Natural killer cell treated with Interleukin-12 subunit alpha and Interleukin-12 subunit beta and Interleukin-15 and Interleukin-18, amount 100 ng/mL, for 72 hours (primary cell): Measurements from ENCODE around the gene CAPN5. TPM values are rescaled to one million over a fixed set of nuclear protein-coding genes. Genes with fewer than 3 reads are reported as not detected.
A peak's percentile ranks its signal among the peaks of the same experiment; 100 is the strongest.
"Not testable (repeated sequence)": the region's sequence is repeated elsewhere in the genome, so short reads cannot be mapped to it uniquely, and the experiment has no call there.

Experiments
- ATAC-seq, 2 donors: fragments of 150-1000 bp; cut with Tn5 transposase in 1 of 2; sonication (Bioruptor Pico), chemical (Tn5 transposase) in 1 of 2; 2 replicates each; pipeline ENCODE4 v1.10.0; 2021
- DNase-seq: peaks from one replicate; pipeline ENCODE4 v3.0.0; 2022; ENCODE audit warnings: low spot score
- H3K27ac Mint-ChIP-seq, 2 donors: 1 replicate in 1 of 2; 2 replicates in 1 of 2; pipeline ENCODE4 v1.8.0; 2022; ENCODE audit warnings: mixed read lengths in 2 of 2, mild to moderate bottlenecking in 1 of 2, moderate library complexity in 1 of 2
- H3K27me3 Mint-ChIP-seq, 2 donors: 1 replicate in 1 of 2; 2 replicates in 1 of 2; pipeline ENCODE4 v1.8.0; 2022; ENCODE audit warnings: mixed read lengths in 2 of 2
- H3K36me3 Mint-ChIP-seq: one replicate; pipeline ENCODE4 v1.8.0; 2022; ENCODE audit warnings: mixed read lengths
- H3K4me1 Mint-ChIP-seq, 2 donors: 1 replicate in 1 of 2; 2 replicates in 1 of 2; pipeline ENCODE4 v1.8.0; 2022; ENCODE audit warnings: low read depth in 2 of 2, mixed read lengths in 2 of 2, mild to moderate bottlenecking in 1 of 2
- H3K4me3 Mint-ChIP-seq: one replicate; pipeline ENCODE4 v1.8.0; 2022; ENCODE audit warnings: mixed read lengths
- H3K9me3 Mint-ChIP-seq: 2 replicates; pipeline ENCODE4 v1.8.0; 2022; ENCODE audit warnings: mixed read lengths
- total RNA-seq, 2 donors: library from RNA; stranded (reverse); gene quantifications; one replicate each; pipeline ENCODE4 v1.2.3, GENCODE V29; 2022

Gene CAPN5
- total RNA-seq, 2 donors from 2014 or later: 2.5 to 2.7 TPM

DNA sequence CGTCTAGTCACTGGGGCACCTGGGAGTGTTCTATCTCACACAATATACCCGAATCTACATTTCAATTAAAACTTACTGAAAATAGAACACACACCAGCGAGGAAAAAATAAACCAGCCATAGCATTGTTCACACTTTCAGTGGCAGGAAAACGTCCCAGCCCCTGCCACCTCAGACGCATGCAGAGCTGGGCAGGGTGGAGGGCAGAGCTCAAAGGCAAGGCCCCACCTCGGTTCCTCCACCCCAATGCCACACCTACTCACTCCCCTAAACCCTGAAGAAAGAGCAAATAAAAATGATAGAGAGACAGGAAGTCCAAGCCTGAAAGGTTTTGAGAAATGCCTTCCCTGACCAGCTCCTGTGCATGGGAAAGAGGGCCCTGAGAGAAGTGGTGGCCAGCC lies 17.7 kb upstream of the CAPN5 start:
- Mint-ChIP-seq H3K36me3 (no peaks in the 10 kb centered on the region), H3K9me3 (no peaks in the 10 kb centered on the region), H3K4me1 (peaks cover 9 to 17% of the 10 kb centered on the region in 2 donors), H3K4me3 (no peak overlapping the region), H3K27ac (peak overlapping the region in 1 of 2 donors; percentile 50), H3K27me3 (peaks cover 13 to 24% of the 10 kb centered on the region in 2 donors)
- DNase-seq (no peak), ATAC-seq (no peak)

- DNase-seq: no peak
- peaks cover 6 to 11% of the 10 kb centered on the region in 2 donors for H3K4me1 Mint-ChIP-seq
- H3K27ac Mint-ChIP-seq: no peak overlapping the region
- no peaks in the 10 kb centered on the region for H3K36me3 Mint-ChIP-seq
- H3K27me3 Mint-ChIP-seq: peaks cover 5 to 10% of the 10 kb centered on the region in 2 donors
- no peak overlapping the region for H3K4me3 Mint-ChIP-seq
- H3K9me3 Mint-ChIP-seq: no peaks in the 10 kb centered on the region
- no peak for ATAC-seq
These were observed 15.3 kb upstream of the CAPN5 start for GRCh38 chr11:77051511-77051910.

GRCh38 chr11:77052518-77052917 lies 14.3 kb upstream of the CAPN5 start:
- peaks cover 2 to 4% of the 10 kb centered on the region in 2 donors for H3K4me1 Mint-ChIP-seq
- no peak for ATAC-seq
- DNase-seq: no peak
- no peaks in the 10 kb centered on the region for H3K9me3 Mint-ChIP-seq
- peaks cover 7 to 8% of the 10 kb centered on the region in 2 donors for H3K27me3 Mint-ChIP-seq
- no peaks in the 10 kb centered on the region for H3K36me3 Mint-ChIP-seq
- H3K27ac Mint-ChIP-seq: no peak overlapping the region
- H3K4me3 Mint-ChIP-seq: no peak overlapping the region

DNA sequence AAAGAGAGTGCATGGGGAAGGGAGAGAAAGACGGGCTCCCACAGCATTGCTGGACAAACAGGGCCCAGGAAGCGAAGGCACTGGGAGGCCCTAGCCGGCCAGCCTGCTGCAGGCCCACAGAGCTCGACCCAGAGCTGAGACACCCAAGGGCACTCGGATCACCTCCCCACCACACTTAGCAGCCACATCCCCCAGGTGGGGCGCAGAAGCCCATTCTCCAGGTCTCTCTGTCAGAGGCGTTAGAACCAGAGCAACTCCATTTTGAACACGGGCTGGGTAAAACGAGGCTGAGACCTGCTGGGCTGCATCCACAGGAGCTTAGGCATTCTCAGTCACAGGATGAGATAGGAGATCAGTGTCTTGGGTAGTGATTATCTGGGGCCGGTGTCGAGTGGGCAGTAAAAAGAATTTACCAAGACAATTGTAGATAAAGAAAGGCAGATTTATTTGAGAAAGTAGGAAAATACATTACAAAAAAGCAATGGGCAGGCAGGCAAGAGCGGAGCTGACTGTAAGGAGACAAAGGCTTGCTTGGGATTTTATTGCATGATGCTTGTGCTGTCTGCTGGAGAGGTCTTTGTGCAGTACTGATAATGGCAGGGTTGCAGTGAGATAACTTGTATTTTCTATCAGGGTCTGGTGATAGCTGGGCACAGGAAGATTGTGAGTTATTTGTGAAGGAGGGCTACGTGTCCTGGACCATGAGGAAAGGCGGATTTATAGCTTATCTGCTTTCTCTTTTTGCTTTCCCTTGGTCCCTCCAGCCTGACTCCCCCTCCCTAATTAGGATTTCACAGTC lies 13.4 kb upstream of the CAPN5 start:
- Mint-ChIP-seq H3K4me3 (no peak overlapping the region), H3K9me3 (no peaks in the 10 kb centered on the region), H3K4me1 (peaks cover 2 to 4% of the 10 kb centered on the region in 2 donors), H3K36me3 (no peaks in the 10 kb centered on the region), H3K27ac (no peak overlapping the region), H3K27me3 (peaks cover 7 to 8% of the 10 kb centered on the region in 2 donors)
- no peak for ATAC-seq
- no peak for DNase-seq

GRCh38 chr11:77054084-77054483 lies 12.7 kb upstream of the CAPN5 start:
- Mint-ChIP-seq H3K36me3 (no peaks in the 10 kb centered on the region), H3K27me3 (peaks cover 7 to 8% of the 10 kb centered on the region in 2 donors), H3K4me3 (no peak overlapping the region), H3K4me1 (peaks cover under 1% of the 10 kb centered on the region in 2 donors), H3K27ac (no peak overlapping the region), H3K9me3 (no peaks in the 10 kb centered on the region)
- no peak for DNase-seq
- ATAC-seq: no peak

DNA sequence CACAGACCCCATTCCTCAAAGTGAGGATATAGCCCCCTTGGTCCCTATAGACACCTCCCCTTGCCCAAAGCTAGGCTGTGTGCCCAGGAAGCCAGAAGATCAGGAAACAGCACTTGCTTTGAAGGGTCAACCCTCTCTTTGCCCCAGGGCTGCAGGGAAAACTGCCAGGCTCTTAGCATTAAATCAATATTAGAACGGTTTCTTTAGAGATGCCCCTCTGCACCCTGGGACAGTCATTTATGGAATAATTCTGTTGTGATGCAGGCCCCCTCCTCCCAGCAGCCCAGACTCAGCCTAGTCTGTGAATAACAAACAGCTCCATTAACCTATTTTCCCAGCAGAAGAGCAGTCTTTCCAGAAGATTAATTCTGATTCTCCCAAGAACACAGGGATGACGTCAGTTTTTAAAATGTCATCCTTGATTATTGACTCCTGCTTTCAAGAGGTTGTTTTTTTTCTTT lies 11.6 kb upstream of the CAPN5 start:
- no peaks in the 10 kb centered on the region for H3K4me1 Mint-ChIP-seq
- peak overlapping the region in 1 of 2 donors; percentile 39 for H3K27ac Mint-ChIP-seq
- peaks cover 7 to 8% of the 10 kb centered on the region in 2 donors for H3K27me3 Mint-ChIP-seq
- ATAC-seq (no peak), DNase-seq (no peak)
- H3K4me3 Mint-ChIP-seq: no peak overlapping the region
- H3K36me3 Mint-ChIP-seq: no peaks in the 10 kb centered on the region
- no peaks in the 10 kb centered on the region for H3K9me3 Mint-ChIP-seq

GRCh38 chr11:77055913-77056312 lies 10.9 kb upstream of the CAPN5 start:
- no peaks in the 10 kb centered on the region for H3K4me1 Mint-ChIP-seq
- H3K27ac Mint-ChIP-seq: no peak overlapping the region
- no peaks in the 10 kb centered on the region for H3K9me3 Mint-ChIP-seq
- H3K4me3 Mint-ChIP-seq: no peak overlapping the region
- ATAC-seq (peak in 1 of 2 donors; percentile 20), DNase-seq (no peak)
- no peaks in the 10 kb centered on the region for H3K36me3 Mint-ChIP-seq
- peaks cover 7 to 8% of the 10 kb centered on the region in 2 donors for H3K27me3 Mint-ChIP-seq

DNA sequence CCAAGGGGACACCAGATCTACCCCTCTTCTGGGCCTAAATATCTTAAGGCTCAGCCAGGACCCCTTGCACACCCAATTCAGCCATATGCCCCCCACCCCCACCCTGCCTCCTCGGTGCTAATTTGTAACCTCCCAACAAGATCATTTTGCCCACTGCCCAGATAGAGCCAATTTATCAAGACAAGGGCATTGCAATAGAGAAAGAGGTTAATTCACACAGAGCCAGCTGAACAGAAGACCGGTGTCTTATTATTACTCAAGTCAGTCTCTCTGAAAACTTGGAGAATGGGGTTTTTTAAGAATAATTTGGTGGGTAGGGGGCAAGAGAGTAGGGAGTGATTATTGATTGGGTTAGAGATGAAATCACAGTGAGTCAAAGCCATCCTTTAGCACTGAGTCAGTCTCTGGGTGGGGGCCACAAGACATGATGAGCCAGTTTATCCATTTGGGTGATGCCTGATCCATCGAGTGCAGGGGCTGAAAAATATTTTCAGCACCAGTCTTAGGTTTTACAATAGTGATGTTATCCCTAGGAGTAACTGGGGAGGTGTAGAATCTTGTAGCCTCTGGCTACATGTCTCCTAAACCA lies 9.9 kb upstream of the CAPN5 start:
- peaks cover under 1% of the 10 kb centered on the region for H3K36me3 Mint-ChIP-seq
- ATAC-seq: no peak
- no peak for DNase-seq
- peaks cover 7 to 8% of the 10 kb centered on the region in 2 donors for H3K27me3 Mint-ChIP-seq
- no peaks in the 10 kb centered on the region for H3K9me3 Mint-ChIP-seq
- H3K4me3 Mint-ChIP-seq: no peak overlapping the region
- no peaks in the 10 kb centered on the region for H3K4me1 Mint-ChIP-seq
- H3K27ac Mint-ChIP-seq: no peak overlapping the region

GRCh38 chr11:77057938-77058474 lies 8.8 kb upstream of the CAPN5 start:
- no peak overlapping the region for H3K4me3 Mint-ChIP-seq
- ATAC-seq: no peak
- peaks cover 0 to 2% of the 10 kb centered on the region in 2 donors for H3K27me3 Mint-ChIP-seq
- DNase-seq: no peak
- no peak overlapping the region for H3K27ac Mint-ChIP-seq
- no peaks in the 10 kb centered on the region for H3K9me3 Mint-ChIP-seq
- peaks cover 5% of the 10 kb centered on the region for H3K36me3 Mint-ChIP-seq
- no peaks in the 10 kb centered on the region for H3K4me1 Mint-ChIP-seq

DNA sequence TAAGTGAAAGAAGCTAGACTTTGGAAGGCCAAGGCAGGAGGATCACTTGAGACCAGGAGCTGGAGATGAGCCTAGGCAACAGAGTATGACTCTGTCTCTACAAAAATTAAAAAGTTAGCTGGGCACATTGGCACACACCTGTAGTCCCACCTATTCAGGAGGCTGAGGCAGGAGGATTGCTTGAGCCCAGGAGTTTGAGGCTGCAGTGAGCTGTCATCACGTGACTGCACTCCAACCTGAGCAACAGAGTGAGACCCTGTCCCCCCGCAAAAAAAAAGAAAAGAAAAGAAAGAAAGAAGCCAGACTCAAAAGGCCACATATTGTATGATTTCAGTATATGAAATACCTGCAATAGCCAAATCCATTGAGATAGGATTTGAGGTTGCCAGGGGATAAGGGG lies 7.9 kb upstream of the CAPN5 start:
- H3K9me3 Mint-ChIP-seq: no peaks in the 10 kb centered on the region

GRCh38 chr11:77059806-77060205 lies 7.0 kb upstream of the CAPN5 start:
- no peak for DNase-seq
- H3K4me3 Mint-ChIP-seq: no peak overlapping the region
- H3K4me1 Mint-ChIP-seq: no peaks in the 10 kb centered on the region
- H3K27ac Mint-ChIP-seq: no peak overlapping the region
- ATAC-seq: no peak
- H3K9me3 Mint-ChIP-seq: no peaks in the 10 kb centered on the region
- H3K36me3 Mint-ChIP-seq: peaks cover 5% of the 10 kb centered on the region
- H3K27me3 Mint-ChIP-seq: peaks cover 0 to 2% of the 10 kb centered on the region in 2 donors

More for the DNA sequence above, 7.9 kb upstream of the CAPN5 start:
- H3K36me3 Mint-ChIP-seq: peaks cover 5% of the 10 kb centered on the region
- no peak overlapping the region for H3K4me3 Mint-ChIP-seq
- H3K4me1 Mint-ChIP-seq: no peaks in the 10 kb centered on the region
- no peak overlapping the region for H3K27ac Mint-ChIP-seq
- ATAC-seq: no peak
- DNase-seq: no peak
- peaks cover 0 to 2% of the 10 kb centered on the region in 2 donors for H3K27me3 Mint-ChIP-seq

- Mint-ChIP-seq H3K9me3 (no peaks in the 10 kb centered on the region), H3K4me3 (no peak overlapping the region), H3K4me1 (no peaks in the 10 kb centered on the region), H3K27ac (no peak overlapping the region), H3K27me3 (peaks cover 0 to 2% of the 10 kb centered on the region in 2 donors), H3K36me3 (peaks cover 5% of the 10 kb centered on the region)
- no peak for ATAC-seq
- no peak for DNase-seq
These were observed 6.5 kb upstream of the CAPN5 start for GRCh38 chr11:77060234-77060633.

DNA sequence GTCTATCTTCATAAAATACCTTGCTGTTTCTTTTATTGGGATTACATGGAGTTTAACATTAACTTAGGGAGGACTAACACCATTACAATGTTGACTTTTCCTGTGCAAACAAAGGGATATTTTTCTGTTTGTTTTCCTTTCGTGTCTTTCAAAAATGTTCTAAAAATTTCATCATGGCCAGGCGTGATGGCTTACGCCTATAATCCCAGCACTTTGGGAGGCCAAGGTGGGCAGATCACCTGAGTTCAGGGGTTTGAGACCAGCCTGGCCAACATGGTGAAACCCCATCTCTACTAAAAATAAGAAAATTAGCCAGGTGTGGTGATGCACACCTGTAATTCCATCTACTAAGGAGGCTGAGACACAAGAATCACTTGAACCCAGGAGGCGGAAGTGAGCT lies 5.5 kb upstream of the CAPN5 start:
- DNase-seq: not testable (repeated sequence)

DNA sequence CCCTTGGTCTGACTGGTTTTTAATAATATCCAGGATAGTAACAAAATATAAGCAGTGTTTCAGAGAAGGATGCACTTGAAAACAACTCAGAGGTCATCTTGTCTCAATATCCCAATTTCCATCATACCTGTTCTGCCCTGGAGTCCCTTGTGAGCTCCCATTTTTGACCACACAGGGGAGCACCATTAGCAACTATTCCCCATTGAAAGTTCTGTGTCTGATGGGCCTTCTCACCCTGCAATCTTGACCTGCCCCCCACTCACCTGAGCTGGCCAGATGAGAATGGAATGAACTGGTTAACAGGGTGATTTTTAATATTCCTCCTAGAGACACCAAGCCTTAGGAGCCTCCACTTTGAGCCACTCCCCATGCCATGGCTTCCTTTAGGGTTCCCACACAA lies 3.8 kb upstream of the CAPN5 start:
- H3K4me3 Mint-ChIP-seq: no peak overlapping the region
- H3K9me3 Mint-ChIP-seq: no peaks in the 10 kb centered on the region
- peaks cover 5% of the 10 kb centered on the region for H3K36me3 Mint-ChIP-seq
- H3K4me1 Mint-ChIP-seq: peaks cover 9 to 10% of the 10 kb centered on the region in 2 donors
- H3K27me3 Mint-ChIP-seq: no peaks in the 10 kb centered on the region
- no peak for ATAC-seq
- no peak overlapping the region for H3K27ac Mint-ChIP-seq
- no peak for DNase-seq

More for the DNA sequence above, 5.5 kb upstream of the CAPN5 start:
- H3K4me1 Mint-ChIP-seq, H3K9me3 Mint-ChIP-seq, ATAC-seq, H3K27me3 Mint-ChIP-seq, H3K36me3 Mint-ChIP-seq, H3K27ac Mint-ChIP-seq, H3K4me3 Mint-ChIP-seq: not testable (repeated sequence)
